OCI-LY3 (cell line): Measurements from ENCODE around the gene DPF3.

Source experiments
- EZH2phosphoT487 ChIP-seq: fragments of 200-600 bp; shearing (Covaris generic); IDR thresholded peaks from 2 replicates; pipeline ENCODE4 v1.6.1; 2018; ENCODE audit warnings: antibody characterized with exemption, mixed run types, low read depth
- TF ChIP-seq, protein P1 (sequence below): fragments of 200-600, 300-600 bp; sonication (generic); IDR thresholded peaks from 2 replicates; pipeline ENCODE4 v1.5.1; 2014; ENCODE audit warnings: antibody characterized with exemption, low read length, low read depth

DNA sequence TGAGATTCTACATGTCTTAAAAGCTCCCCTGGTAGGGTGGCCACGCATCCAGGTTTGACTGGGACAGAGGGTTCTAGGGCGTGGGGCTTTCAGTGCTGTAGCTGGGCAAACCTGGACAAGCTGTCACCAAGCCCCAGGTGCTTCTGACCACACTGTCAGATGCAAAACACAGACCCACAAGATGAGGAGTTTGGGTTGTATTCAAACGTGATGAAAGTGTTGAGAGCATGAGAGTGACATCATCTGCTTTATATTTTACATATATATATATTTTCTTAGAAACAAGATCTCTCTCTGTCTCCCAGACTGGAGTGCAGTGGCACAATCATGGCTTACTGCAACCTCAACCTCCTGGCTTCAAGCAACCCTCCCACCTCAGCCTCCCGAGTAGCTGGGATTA lies 210.1 kb downstream of the DPF3 start:
- TF ChIP-seq, protein P1, sequence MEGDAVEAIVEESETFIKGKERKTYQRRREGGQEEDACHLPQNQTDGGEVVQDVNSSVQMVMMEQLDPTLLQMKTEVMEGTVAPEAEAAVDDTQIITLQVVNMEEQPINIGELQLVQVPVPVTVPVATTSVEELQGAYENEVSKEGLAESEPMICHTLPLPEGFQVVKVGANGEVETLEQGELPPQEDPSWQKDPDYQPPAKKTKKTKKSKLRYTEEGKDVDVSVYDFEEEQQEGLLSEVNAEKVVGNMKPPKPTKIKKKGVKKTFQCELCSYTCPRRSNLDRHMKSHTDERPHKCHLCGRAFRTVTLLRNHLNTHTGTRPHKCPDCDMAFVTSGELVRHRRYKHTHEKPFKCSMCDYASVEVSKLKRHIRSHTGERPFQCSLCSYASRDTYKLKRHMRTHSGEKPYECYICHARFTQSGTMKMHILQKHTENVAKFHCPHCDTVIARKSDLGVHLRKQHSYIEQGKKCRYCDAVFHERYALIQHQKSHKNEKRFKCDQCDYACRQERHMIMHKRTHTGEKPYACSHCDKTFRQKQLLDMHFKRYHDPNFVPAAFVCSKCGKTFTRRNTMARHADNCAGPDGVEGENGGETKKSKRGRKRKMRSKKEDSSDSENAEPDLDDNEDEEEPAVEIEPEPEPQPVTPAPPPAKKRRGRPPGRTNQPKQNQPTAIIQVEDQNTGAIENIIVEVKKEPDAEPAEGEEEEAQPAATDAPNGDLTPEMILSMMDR, result no peak
- no peak for TF ChIP-seq EZH2phosphoT487
